HepG2 (cell line): ENCODE results near the gene ICAM3. TPM values are rescaled to one million over a fixed set of nuclear protein-coding genes. Genes with fewer than 3 reads are reported as not detected.

Experiments used
- ARNTL ChIP-seq: sonication (generic); formaldehyde crosslinking; IDR thresholded peaks from 2 replicates; pipeline ENCODE4 v1.4.0; 2020; ENCODE audit warnings: mild to moderate bottlenecking, missing genetic modification reagents
- CREBL2 ChIP-seq: sonication (generic); formaldehyde crosslinking; IDR thresholded peaks from 2 replicates; pipeline ENCODE4 v1.8.1; 2023; ENCODE audit warnings: missing genetic modification reagents, mild to moderate bottlenecking, borderline replicate concordance
- GATAD2A ChIP-seq: IDR thresholded peaks from 2 replicates; pipeline ENCODE4 v1.6.1; 2016
- GRHL1 ChIP-seq: sonication (generic); formaldehyde crosslinking; conservative IDR thresholded peaks from 2 replicates; pipeline ENCODE4 v1.8.0; 2022; ENCODE audit warnings: missing genetic modification reagents
- KDM5B ChIP-seq: sonication (generic); formaldehyde crosslinking; IDR thresholded peaks from 2 replicates; pipeline ENCODE4 v1.4.0; 2020; ENCODE audit warnings: missing genetic modification reagents, mild to moderate bottlenecking, borderline replicate concordance
- NONO ChIP-seq, 2 experiments: fragments of 450-650 bp in 1 of 2; sonication (generic) in 1 of 2; formaldehyde crosslinking in 1 of 2; IDR thresholded peaks in 1 of 2; conservative IDR thresholded peaks in 1 of 2; 2 replicates each; pipeline versions ENCODE4 v1.6.1 to v1.8.0; 2017 to 2022; ENCODE audit warnings: mild to moderate bottlenecking in 1 of 2, missing genetic modification reagents in 1 of 2, moderate library complexity in 1 of 2
- RXRB ChIP-seq: IDR thresholded peaks from 2 replicates; pipeline ENCODE4 v1.6.1; 2016; ENCODE audit warnings: borderline replicate concordance, missing genetic modification reagents, missing compliant biosample characterization
- SMAD1 ChIP-seq: sonication (generic); formaldehyde crosslinking; IDR thresholded peaks from 2 replicates; pipeline ENCODE4 v1.4.0; 2020; ENCODE audit warnings: missing genetic modification reagents, low read depth, mild to moderate bottlenecking, borderline replicate concordance
- SMC3 ChIP-seq: IDR thresholded peaks from 2 replicates; pipeline ENCODE4 v1.6.1; 2011; ENCODE audit warnings: low read length, improper control_type of control experiment
- SOX5 ChIP-seq: IDR thresholded peaks from 2 replicates; pipeline ENCODE4 v1.6.1; 2016; ENCODE audit warnings: borderline replicate concordance
- STAG1 ChIP-seq: sonication (generic); formaldehyde crosslinking; IDR thresholded peaks from 2 replicates; pipeline ENCODE4 v1.4.0; 2020; ENCODE audit warnings: missing genetic modification reagents
- XRCC5 ChIP-seq: fragments of 200-400 bp; formaldehyde crosslinking; optimal IDR thresholded peaks from 2 replicates; pipeline ENCODE3; 2017; ENCODE audit warnings: mild to moderate bottlenecking, low read length
- ZKSCAN1 ChIP-seq: fragments of 150-350 bp; IDR thresholded peaks from 2 replicates; pipeline ENCODE4 v1.6.1; 2014; ENCODE audit warnings: low read length
- ZNF337 ChIP-seq: sonication (generic); formaldehyde crosslinking; IDR thresholded peaks from 2 replicates; pipeline ENCODE4 v1.5.1; 2020; ENCODE audit warnings: missing genetic modification reagents, low read depth, mild to moderate bottlenecking, borderline replicate concordance
- ZNF780A ChIP-seq: sonication (generic); formaldehyde crosslinking; IDR thresholded peaks from 2 replicates; pipeline ENCODE4 v1.8.0; 2022; ENCODE audit warnings: mild to moderate bottlenecking, missing genetic modification reagents, moderate library complexity
- polyA plus RNA-seq, 8 experiments: library from polyadenylated mRNA; depleted of rRNA in 3 of 8; stranded (reverse) in 7 of 8; unstranded in 1 of 8; fragments of >200 nt; fragmentation: Illumina TruSeq in 4 of 8; extraction: Trizol in 4 of 8; gene quantifications; 2 replicates each; pipeline versions ENCODE4 v1.2.1 to v1.2.3, GENCODE V29; 2011 to 2016; ENCODE audit warnings: low read depth in 4 of 8, missing spikeins in 1 of 8, mixed read lengths in 1 of 8; ENCODE audit not compliant: insufficient read depth in 1 of 8
- total RNA-seq, 5 experiments: library from RNA; depleted of rRNA; stranded (reverse); fragments of >200 nt; fragmentation: Illumina TruSeq; extraction: Trizol; gene quantifications; 2 replicates each; pipeline ENCODE4 v1.2.3, GENCODE V29; 2016; ENCODE audit warnings: low read depth in 1 of 5
- TF ChIP-seq, protein P1 (sequence below): sonication (generic); formaldehyde crosslinking; conservative IDR thresholded peaks from 2 replicates; pipeline ENCODE4 v1.4.0; 2020; ENCODE audit warnings: mild to moderate bottlenecking, missing genetic modification reagents, moderate library complexity
- TF ChIP-seq, protein P2 (sequence below): sonication (generic); formaldehyde crosslinking; IDR thresholded peaks from 2 replicates; pipeline ENCODE4 v1.8.0; 2022; ENCODE audit warnings: low read depth, missing genetic modification reagents
- TF ChIP-seq, protein P3 (sequence below): fragments of 450-650 bp; IDR thresholded peaks from 2 replicates; pipeline ENCODE4 v1.6.1; 2017
- TF ChIP-seq, protein P4 (sequence below): sonication (generic); formaldehyde crosslinking; IDR thresholded peaks from 2 replicates; pipeline ENCODE4 v1.5.0; 2020; ENCODE audit warnings: mild to moderate bottlenecking, missing genetic modification reagents, moderate library complexity
- TF ChIP-seq, protein P5 (sequence below): IDR thresholded peaks from 2 replicates; pipeline ENCODE4 v1.6.1; 2012; ENCODE audit warnings: inconsistent platforms

Gene ICAM3
- total and polyA plus RNA-seq, 2 of the 13 experiments (the other 11 are each of a cell fraction or from before 2014, with no cell fraction given), result 14.1 to 21.0 TPM

DNA sequence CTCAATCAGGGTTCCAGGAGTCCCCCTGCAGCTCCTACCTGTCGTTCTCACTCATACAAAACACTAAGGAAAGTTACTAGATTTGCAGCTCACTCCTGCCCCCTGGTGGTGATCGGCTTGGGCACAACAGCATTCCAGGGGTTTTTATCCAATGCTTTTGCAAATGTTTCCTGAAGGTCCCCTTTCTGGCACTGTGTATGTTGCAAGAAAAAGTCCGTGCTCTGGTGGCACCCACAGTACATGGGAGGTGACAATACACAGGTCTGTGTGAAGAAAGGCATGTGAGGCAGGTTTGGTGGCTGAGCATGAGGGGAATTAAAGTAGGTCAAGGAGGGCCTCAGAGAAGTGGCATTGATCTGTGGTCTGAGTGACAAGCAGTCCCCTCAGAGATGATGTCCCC, 49.5 kb upstream of the ICAM3 start (continued):
- TF ChIP-seq, protein P1, sequence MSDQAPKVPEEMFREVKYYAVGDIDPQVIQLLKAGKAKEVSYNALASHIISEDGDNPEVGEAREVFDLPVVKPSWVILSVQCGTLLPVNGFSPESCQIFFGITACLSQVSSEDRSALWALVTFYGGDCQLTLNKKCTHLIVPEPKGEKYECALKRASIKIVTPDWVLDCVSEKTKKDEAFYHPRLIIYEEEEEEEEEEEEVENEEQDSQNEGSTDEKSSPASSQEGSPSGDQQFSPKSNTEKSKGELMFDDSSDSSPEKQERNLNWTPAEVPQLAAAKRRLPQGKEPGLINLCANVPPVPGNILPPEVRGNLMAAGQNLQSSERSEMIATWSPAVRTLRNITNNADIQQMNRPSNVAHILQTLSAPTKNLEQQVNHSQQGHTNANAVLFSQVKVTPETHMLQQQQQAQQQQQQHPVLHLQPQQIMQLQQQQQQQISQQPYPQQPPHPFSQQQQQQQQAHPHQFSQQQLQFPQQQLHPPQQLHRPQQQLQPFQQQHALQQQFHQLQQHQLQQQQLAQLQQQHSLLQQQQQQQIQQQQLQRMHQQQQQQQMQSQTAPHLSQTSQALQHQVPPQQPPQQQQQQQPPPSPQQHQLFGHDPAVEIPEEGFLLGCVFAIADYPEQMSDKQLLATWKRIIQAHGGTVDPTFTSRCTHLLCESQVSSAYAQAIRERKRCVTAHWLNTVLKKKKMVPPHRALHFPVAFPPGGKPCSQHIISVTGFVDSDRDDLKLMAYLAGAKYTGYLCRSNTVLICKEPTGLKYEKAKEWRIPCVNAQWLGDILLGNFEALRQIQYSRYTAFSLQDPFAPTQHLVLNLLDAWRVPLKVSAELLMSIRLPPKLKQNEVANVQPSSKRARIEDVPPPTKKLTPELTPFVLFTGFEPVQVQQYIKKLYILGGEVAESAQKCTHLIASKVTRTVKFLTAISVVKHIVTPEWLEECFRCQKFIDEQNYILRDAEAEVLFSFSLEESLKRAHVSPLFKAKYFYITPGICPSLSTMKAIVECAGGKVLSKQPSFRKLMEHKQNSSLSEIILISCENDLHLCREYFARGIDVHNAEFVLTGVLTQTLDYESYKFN (CRISPR knock-in tag), result 0 out of 2 replicates have a peak, but pooled peaks have one; percentile 22
- TF ChIP-seq RXRB (CRISPR knock-in tag) (no peak), GATAD2A (peak; percentile 38), ZNF780A (CRISPR knock-in tag) (no peak), STAG1 (CRISPR knock-in tag) (peak; percentile 88), SMAD1 (CRISPR knock-in tag) (no peak), XRCC5 (peak; percentile 56), KDM5B (CRISPR knock-in tag) (0 out of 2 replicates have a peak, but pooled peaks have one; percentile 46), NONO (IDR thresholded peaks at IDR 0.05) (no peak), NONO (CRISPR knock-in tag; conservative IDR thresholded peaks at IDR 0.05) (peak; percentile 41; the same call in 1 of the 2 replicates), ZKSCAN1 (peak; percentile 52; the same call in 1 of the 2 replicates), SMC3 (peak; percentile 92), ARNTL (0 out of 2 replicates have a peak, but pooled peaks have one; percentile 39), GRHL1 (CRISPR knock-in tag) (no peak), SOX5 (peak; percentile 15; the same call in 1 of the 2 replicates), ZNF337 (CRISPR knock-in tag) (no peak), CREBL2 (no peak)
- TF ChIP-seq, protein P2, sequence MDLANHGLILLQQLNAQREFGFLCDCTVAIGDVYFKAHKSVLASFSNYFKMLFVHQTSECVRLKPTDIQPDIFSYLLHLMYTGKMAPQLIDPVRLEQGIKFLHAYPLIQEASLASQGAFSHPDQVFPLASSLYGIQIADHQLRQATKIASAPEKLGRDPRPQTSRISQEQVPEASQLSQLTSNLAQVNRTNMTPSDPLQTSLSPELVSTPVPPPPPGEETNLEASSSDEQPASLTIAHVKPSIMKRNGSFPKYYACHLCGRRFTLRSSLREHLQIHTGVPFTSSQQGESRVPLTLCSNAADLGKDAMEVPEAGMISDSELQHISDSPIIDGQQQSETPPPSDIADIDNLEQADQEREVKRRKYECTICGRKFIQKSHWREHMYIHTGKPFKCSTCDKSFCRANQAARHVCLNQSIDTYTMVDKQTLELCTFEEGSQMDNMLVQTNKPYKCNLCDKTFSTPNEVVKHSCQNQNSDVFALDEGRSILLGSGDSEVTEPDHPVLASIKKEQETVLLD, result 0 out of 2 replicates have a peak, but pooled peaks have one; percentile 24
- TF ChIP-seq, protein P3, sequence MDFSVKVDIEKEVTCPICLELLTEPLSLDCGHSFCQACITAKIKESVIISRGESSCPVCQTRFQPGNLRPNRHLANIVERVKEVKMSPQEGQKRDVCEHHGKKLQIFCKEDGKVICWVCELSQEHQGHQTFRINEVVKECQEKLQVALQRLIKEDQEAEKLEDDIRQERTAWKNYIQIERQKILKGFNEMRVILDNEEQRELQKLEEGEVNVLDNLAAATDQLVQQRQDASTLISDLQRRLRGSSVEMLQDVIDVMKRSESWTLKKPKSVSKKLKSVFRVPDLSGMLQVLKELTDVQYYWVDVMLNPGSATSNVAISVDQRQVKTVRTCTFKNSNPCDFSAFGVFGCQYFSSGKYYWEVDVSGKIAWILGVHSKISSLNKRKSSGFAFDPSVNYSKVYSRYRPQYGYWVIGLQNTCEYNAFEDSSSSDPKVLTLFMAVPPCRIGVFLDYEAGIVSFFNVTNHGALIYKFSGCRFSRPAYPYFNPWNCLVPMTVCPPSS, result no peak
- TF ChIP-seq, protein P4, sequence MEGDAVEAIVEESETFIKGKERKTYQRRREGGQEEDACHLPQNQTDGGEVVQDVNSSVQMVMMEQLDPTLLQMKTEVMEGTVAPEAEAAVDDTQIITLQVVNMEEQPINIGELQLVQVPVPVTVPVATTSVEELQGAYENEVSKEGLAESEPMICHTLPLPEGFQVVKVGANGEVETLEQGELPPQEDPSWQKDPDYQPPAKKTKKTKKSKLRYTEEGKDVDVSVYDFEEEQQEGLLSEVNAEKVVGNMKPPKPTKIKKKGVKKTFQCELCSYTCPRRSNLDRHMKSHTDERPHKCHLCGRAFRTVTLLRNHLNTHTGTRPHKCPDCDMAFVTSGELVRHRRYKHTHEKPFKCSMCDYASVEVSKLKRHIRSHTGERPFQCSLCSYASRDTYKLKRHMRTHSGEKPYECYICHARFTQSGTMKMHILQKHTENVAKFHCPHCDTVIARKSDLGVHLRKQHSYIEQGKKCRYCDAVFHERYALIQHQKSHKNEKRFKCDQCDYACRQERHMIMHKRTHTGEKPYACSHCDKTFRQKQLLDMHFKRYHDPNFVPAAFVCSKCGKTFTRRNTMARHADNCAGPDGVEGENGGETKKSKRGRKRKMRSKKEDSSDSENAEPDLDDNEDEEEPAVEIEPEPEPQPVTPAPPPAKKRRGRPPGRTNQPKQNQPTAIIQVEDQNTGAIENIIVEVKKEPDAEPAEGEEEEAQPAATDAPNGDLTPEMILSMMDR (CRISPR knock-in tag), result peak; percentile 90
- TF ChIP-seq, protein P5, sequence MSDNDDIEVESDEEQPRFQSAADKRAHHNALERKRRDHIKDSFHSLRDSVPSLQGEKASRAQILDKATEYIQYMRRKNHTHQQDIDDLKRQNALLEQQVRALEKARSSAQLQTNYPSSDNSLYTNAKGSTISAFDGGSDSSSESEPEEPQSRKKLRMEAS, result peak; percentile 10; the same call in 1 of the 2 replicates
